ENCODE results near the gene ARHGEF40. TPM values are rescaled to one million over a fixed set of nuclear protein-coding genes. Genes with fewer than 3 reads are reported as not detected.

ARHGEF40 gene
- total RNA-seq, 1 experiment from 2014 or later = 2.7 TPM

- TF ChIP-seq EZH2phosphoT487 (IDR thresholded peaks at IDR 0.05; ENCODE audit: borderline replicate concordance, low read length) (no peak), CTCF (conservative IDR thresholded peaks at IDR 0.05; ENCODE audit: low read depth, low read length) (no peak), EZH2 (IDR thresholded peaks at IDR 0.05; ENCODE audit: low read length, unreplicated experiment) (no peak)
- H3K4me3 ChIP-seq (ENCODE audit: low read length) = no peak overlapping the region
- no peaks in the 10 kb centered on the region for H3K9me2 ChIP-seq (replicated peaks; ENCODE audit: low read length)
- H3K4me2 ChIP-seq (ENCODE audit: low read length) = no peak overlapping the region
- H3K27ac ChIP-seq (ENCODE audit: low read length) = no peak overlapping the region
- H2AFZ ChIP-seq (ENCODE audit: low read length) = no peak overlapping the region
- peaks cover 47% of the 10 kb centered on the region for H3K27me3 ChIP-seq (ENCODE audit: low read length)
- ChIA-PET POLR2A (ENCODE audit: unreplicated experiment) (no interaction called here), CTCF (no interaction called here)
- H3K4me1 ChIP-seq (ENCODE audit: insufficient read depth, low read length) = no peaks in the 10 kb centered on the region
- intact Hi-C loops (cut with micrococcal nuclease) = no loop called here
- H3K9me3 ChIP-seq (ENCODE audit: low read length) = no peaks in the 10 kb centered on the region
- H3F3A ChIP-seq (ENCODE audit: low read length, unreplicated experiment) = no peaks in the 10 kb centered on the region
- no peaks in the 10 kb centered on the region for H3K36me3 ChIP-seq (ENCODE audit: low read depth, low read length)
- BruUV-seq (replicated peaks) = no TSS peak
- DNase-seq = no peak
- ATAC-seq = no peak
- no peaks in the 10 kb centered on the region for H4K20me1 ChIP-seq (ENCODE audit: low read length)
- no peak overlapping the region for H3K9ac ChIP-seq (ENCODE audit: low read length)
- no peaks in the 10 kb centered on the region for H3K79me2 ChIP-seq (ENCODE audit: low read length)
These were observed 22.7 kb upstream of the ARHGEF40 start for GRCh38 chr14:21047378-21047781.

- ATAC-seq (no peak), DNase-seq (no peak)
- no peaks in the 10 kb centered on the region for H3K9me3 ChIP-seq (ENCODE audit: low read length)
- H2AFZ ChIP-seq (ENCODE audit: low read length) = no peak overlapping the region
- intact Hi-C loops (cut with micrococcal nuclease) = no loop called here
- TF ChIP-seq CTCF (conservative IDR thresholded peaks at IDR 0.05; ENCODE audit: low read depth, low read length) = no peak
- no peak for TF ChIP-seq EZH2phosphoT487 (IDR thresholded peaks at IDR 0.05; ENCODE audit: borderline replicate concordance, low read length)
- TF ChIP-seq EZH2 (IDR thresholded peaks at IDR 0.05; ENCODE audit: low read length, unreplicated experiment) = no peak
- H3K9me2 ChIP-seq (replicated peaks; ENCODE audit: low read length) = no peaks in the 10 kb centered on the region
- no peak overlapping the region for H3K4me3 ChIP-seq (ENCODE audit: low read length)
- no peaks in the 10 kb centered on the region for H4K20me1 ChIP-seq (ENCODE audit: low read length)
- H3K27ac ChIP-seq (ENCODE audit: low read length) = no peak overlapping the region
- ChIA-PET CTCF (no interaction called here), POLR2A (ENCODE audit: unreplicated experiment) (no interaction called here)
- H3K36me3 ChIP-seq (ENCODE audit: low read depth, low read length) = no peaks in the 10 kb centered on the region
- H3K27me3 ChIP-seq (ENCODE audit: low read length) = peaks cover 54% of the 10 kb centered on the region
- no peaks in the 10 kb centered on the region for H3K79me2 ChIP-seq (ENCODE audit: low read length)
- no peaks in the 10 kb centered on the region for H3F3A ChIP-seq (ENCODE audit: low read length, unreplicated experiment)
- H3K9ac ChIP-seq (ENCODE audit: low read length) = no peak overlapping the region
- no peaks in the 10 kb centered on the region for H3K4me1 ChIP-seq (ENCODE audit: insufficient read depth, low read length)
- no peak overlapping the region for H3K4me2 ChIP-seq (ENCODE audit: low read length)
- BruUV-seq (replicated peaks) = no TSS peak
These were observed 21.5 kb upstream of the ARHGEF40 start for GRCh38 chr14:21048638-21049037.

GRCh38 chr14:21049271-21049673 is 20.8 kb upstream of the ARHGEF40 start:
- Histone ChIP-seq H3K36me3 (ENCODE audit: low read depth, low read length) (no peaks in the 10 kb centered on the region), H3K4me1 (ENCODE audit: insufficient read depth, low read length) (no peaks in the 10 kb centered on the region), H3K27ac (ENCODE audit: low read length) (no peak overlapping the region), H3K27me3 (ENCODE audit: low read length) (peaks cover 54% of the 10 kb centered on the region), H3F3A (ENCODE audit: low read length, unreplicated experiment) (no peaks in the 10 kb centered on the region), H3K9me3 (ENCODE audit: low read length) (no peaks in the 10 kb centered on the region), H3K4me2 (ENCODE audit: low read length) (no peak overlapping the region), H3K4me3 (ENCODE audit: low read length) (no peak overlapping the region), H3K79me2 (ENCODE audit: low read length) (no peaks in the 10 kb centered on the region), H3K9me2 (replicated peaks; ENCODE audit: low read length) (no peaks in the 10 kb centered on the region), H4K20me1 (ENCODE audit: low read length) (no peaks in the 10 kb centered on the region), H2AFZ (ENCODE audit: low read length) (no peak overlapping the region), H3K9ac (ENCODE audit: low read length) (no peak overlapping the region)
- POLR2A ChIA-PET (ENCODE audit: unreplicated experiment) = no interaction called here
- ATAC-seq = no peak
- no TSS peak for BruUV-seq (replicated peaks)
- intact Hi-C loops (cut with micrococcal nuclease) = no loop called here
- CTCF ChIA-PET = no interaction called here
- DNase-seq = no peak
- TF ChIP-seq EZH2 (IDR thresholded peaks at IDR 0.05; ENCODE audit: low read length, unreplicated experiment) = no peak
- no peak for TF ChIP-seq CTCF (conservative IDR thresholded peaks at IDR 0.05; ENCODE audit: low read depth, low read length)
- no peak for TF ChIP-seq EZH2phosphoT487 (IDR thresholded peaks at IDR 0.05; ENCODE audit: borderline replicate concordance, low read length)
